HCT116 (cell line): ENCODE data around the gene CATSPER4. TPM values are rescaled to one million over a fixed set of nuclear protein-coding genes. Genes with fewer than 3 reads are reported as not detected.
A peak's percentile ranks its signal among the peaks of the same experiment; 100 is the strongest.

Source experiments
- ATAC-seq: fragments of 200-7000 bp; cut with Tn5 transposase; 2 replicates; pipeline ENCODE4 v1.9.1; 2020; ENCODE audit warnings: mild to moderate bottlenecking, moderate library complexity
- BruUV-seq: library from RNA; stranded (reverse); fragments of 400-500 nt; replicated peaks from 2 replicates; lab custom pipeline; 2021; lab: Mats Ljungman, UMichigan
- CTCF ChIA-PET: fragments of 300-600 bp; sonication (Branson Sonifier 250); formaldehyde crosslinking; loops from one replicate; lab custom pipeline; 2021; ENCODE audit warnings: antibody characterized with exemption; lab: Charles Lee
- POLR2A ChIA-PET: fragments of 300-600, 350-600 bp; sonication (Branson Sonifier 250); formaldehyde crosslinking; loops from one replicate; lab custom pipeline; 2021; ENCODE audit warnings: antibody characterized with exemption; lab: Charles Lee
- RAD21 ChIA-PET, 2 experiments: fragments of 300-600 bp; sonication (Branson Sonifier 250); formaldehyde crosslinking; loops; one replicate each; lab custom pipeline; 2023; ENCODE audit warnings: low total read pairs in 2 of 2; ENCODE audit not compliant: uncharacterized antibody in 2 of 2, unreplicated experiment in 2 of 2, low non-redundant PET in 1 of 2; lab: Charles Lee
- DNase-seq: peaks from one replicate; pipeline ENCODE4 v3.0.0-alpha.2; 2010; ENCODE audit warnings: low read depth, low spot score
- H2AFZ ChIP-seq: fragments of 200-600 bp; shearing (Covaris generic), sonication (generic); 2 replicates; pipeline ENCODE4 v1.6.1; 2017; ENCODE audit warnings: low read depth, mixed run types, mixed read lengths, antibody characterized with exemption, low read length; ENCODE audit not compliant: poor library complexity, severe bottlenecking
- H3K27ac ChIP-seq: 2 replicates; pipeline ENCODE4 v1.5.1; 2012; ENCODE audit warnings: low read depth, low read length
- H3K27me3 ChIP-seq: fragments of 200-600 bp; sonication (generic); 2 replicates; pipeline ENCODE4 v1.6.1; 2016; ENCODE audit warnings: mixed run types, low read length, mixed read lengths; ENCODE audit not compliant: insufficient read depth
- H3K36me3 ChIP-seq, 2 experiments: fragments of 200-500 bp in 1 of 2; fragments of 200-600 bp in 1 of 2; sonication (Bioruptor generic) in 1 of 2; sonication (generic) in 1 of 2; 2 replicates each; pipeline versions ENCODE4 v1.5.1 to v1.6.1; 2014 to 2016; ENCODE audit warnings: low read length in 2 of 2, inconsistent platforms in 1 of 2, mixed read lengths in 1 of 2, mixed run types in 1 of 2; ENCODE audit not compliant: insufficient read depth in 2 of 2, control insufficient read depth in 1 of 2
- H3K4me1 ChIP-seq, 2 experiments: fragments of 200-600 bp in 1 of 2; sonication (generic) in 1 of 2; 2 replicates each; pipeline versions ENCODE4 v1.5.1 to v1.6.1; 2012 to 2017; ENCODE audit warnings: low read length in 2 of 2, inconsistent platforms in 1 of 2, mild to moderate bottlenecking in 1 of 2, mixed read lengths in 1 of 2, mixed run types in 1 of 2, moderate library complexity in 1 of 2; ENCODE audit not compliant: insufficient read depth in 2 of 2, control insufficient read depth in 1 of 2
- H3K4me2 ChIP-seq: fragments of 200-600 bp; sonication (generic); 2 replicates; pipeline ENCODE4 v1.6.1; 2017; ENCODE audit warnings: mixed run types, low read length, mixed read lengths
- H3K4me3 ChIP-seq, 2 experiments: fragments of 200-600 bp in 1 of 2; sonication (generic) in 1 of 2; replicated peaks in 1 of 2; 2 replicates each; pipeline ENCODE4 v1.5.1; 2011 to 2016; ENCODE audit warnings: low read length in 2 of 2, control low read depth in 1 of 2, low read depth in 1 of 2, mild to moderate bottlenecking in 1 of 2, mixed read lengths in 1 of 2, mixed run types in 1 of 2
- H3K79me2 ChIP-seq: fragments of 200-600 bp; sonication (generic); 2 replicates; pipeline ENCODE4 v1.6.1; 2017; ENCODE audit warnings: mild to moderate bottlenecking, mixed run types, low read length, moderate library complexity, mixed read lengths; ENCODE audit not compliant: insufficient read depth
- H3K9ac ChIP-seq: fragments of 200-600 bp; sonication (generic); 2 replicates; pipeline ENCODE4 v1.6.1; 2016; ENCODE audit warnings: low read length, mixed read lengths
- H3K9me2 ChIP-seq: fragments of 200-600 bp; sonication (generic), shearing (Covaris generic); 2 replicates; pipeline ENCODE4 v1.6.1; 2017; ENCODE audit warnings: mixed run types, mild to moderate bottlenecking, moderate library complexity; ENCODE audit not compliant: insufficient read depth
- H3K9me3 ChIP-seq, 2 experiments: fragments of 200-500 bp in 1 of 2; fragments of 200-600 bp in 1 of 2; sonication (Bioruptor generic) in 1 of 2; sonication (generic) in 1 of 2; 2 replicates each; pipeline ENCODE4 v1.6.1; 2014 to 2017; ENCODE audit warnings: low read length in 2 of 2, mixed read lengths in 2 of 2, inconsistent platforms in 1 of 2, low read depth in 1 of 2, mild to moderate bottlenecking in 1 of 2, mixed run types in 1 of 2, moderate library complexity in 1 of 2; ENCODE audit not compliant: control insufficient read depth in 1 of 2, insufficient read depth in 1 of 2
- H4K20me1 ChIP-seq: fragments of 200-600 bp; sonication (generic), shearing (Covaris generic); 2 replicates; pipeline ENCODE4 v1.6.1; 2017; ENCODE audit warnings: mixed run types, mild to moderate bottlenecking, moderate library complexity; ENCODE audit not compliant: insufficient read depth
- CBX3 ChIP-seq: IDR thresholded peaks from 2 replicates; pipeline ENCODE4 v1.6.1; 2012; ENCODE audit warnings: low read depth
- CEBPB ChIP-seq: IDR thresholded peaks from 2 replicates; pipeline ENCODE4 v1.6.1; 2012; ENCODE audit warnings: low read depth
- EGR1 ChIP-seq: IDR thresholded peaks from 2 replicates; pipeline ENCODE4 v1.6.1; 2012; ENCODE audit warnings: low read depth
- ELF1 ChIP-seq: IDR thresholded peaks from 2 replicates; pipeline ENCODE4 v1.6.1; 2012; ENCODE audit warnings: low read depth, borderline replicate concordance
- EZH2 ChIP-seq: fragments of 200-600 bp; sonication (generic); IDR thresholded peaks from 2 replicates; pipeline ENCODE4 v1.6.1; 2017; ENCODE audit warnings: antibody characterized with exemption, mixed run types
- FOSL1 ChIP-seq: IDR thresholded peaks from 2 replicates; pipeline ENCODE4 v1.6.1; 2012; ENCODE audit warnings: low read depth
- JUND ChIP-seq: IDR thresholded peaks from 2 replicates; pipeline ENCODE4 v1.6.1; 2012
- POLR2AphosphoS5 ChIP-seq: IDR thresholded peaks from 2 replicates; pipeline ENCODE4 v1.6.1; 2011; ENCODE audit warnings: mild to moderate bottlenecking, low read depth, low read length, moderate library complexity
- RAD21 ChIP-seq: IDR thresholded peaks from 2 replicates; pipeline ENCODE4 v1.6.1; 2012; ENCODE audit warnings: low read depth, mild to moderate bottlenecking
- SIN3A ChIP-seq: IDR thresholded peaks from 2 replicates; pipeline ENCODE4 v1.6.1; 2012; ENCODE audit warnings: low read depth
- SP1 ChIP-seq: IDR thresholded peaks from 2 replicates; pipeline ENCODE4 v1.6.1; 2012; ENCODE audit warnings: low read depth
- SRF ChIP-seq: IDR thresholded peaks from 2 replicates; pipeline ENCODE4 v1.6.1; 2012; ENCODE audit warnings: low read depth
- TCF7L2 ChIP-seq: IDR thresholded peaks from 2 replicates; pipeline ENCODE4 v1.7.0; 2011; ENCODE audit warnings: borderline replicate concordance, inconsistent platforms; ENCODE audit not compliant: insufficient read depth, insufficient read length; ENCODE audit errors: extremely low read depth
- ZBTB33 ChIP-seq: IDR thresholded peaks from 2 replicates; pipeline ENCODE4 v1.6.1; 2011; ENCODE audit warnings: mild to moderate bottlenecking, low read length, moderate library complexity; ENCODE audit not compliant: insufficient replicate concordance; ENCODE audit errors: extremely low read depth
- ZNF274 ChIP-seq: fragments of 200-500 bp; sonication (Bioruptor generic); IDR thresholded peaks from 2 replicates; pipeline ENCODE4 v1.6.1; 2014; ENCODE audit warnings: mild to moderate bottlenecking, low read depth, low read length, inconsistent platforms
- intact Hi-C: fragments of 100-400 bp; cut with micrococcal nuclease; formaldehyde crosslinking; loops from 2 replicates; pipeline ENCODE4 v1.10.0; 2022
- total RNA-seq: library from RNA; stranded (reverse); gene quantifications from one replicate; pipeline ENCODE4 v1.2.1, GENCODE V29; 2021; ENCODE audit not compliant: unreplicated experiment
- TF ChIP-seq, protein P1 (sequence below), 3 experiments: fragments of 200-600 bp in 1 of 3; sonication (generic) in 1 of 3; IDR thresholded peaks in 2 of 3; conservative IDR thresholded peaks in 1 of 3; 2 replicates each; pipeline ENCODE4 v1.5.1; 2012 to 2017; ENCODE audit warnings: low read depth in 2 of 3, low read length in 2 of 3, antibody characterized with exemption in 1 of 3, borderline replicate concordance in 1 of 3, control low read depth in 1 of 3, mild to moderate bottlenecking in 1 of 3, mixed read lengths in 1 of 3, mixed run types in 1 of 3, moderate library complexity in 1 of 3; ENCODE audit not compliant: insufficient read depth in 1 of 3
- TF ChIP-seq, protein P2 (sequence below): IDR thresholded peaks from 2 replicates; pipeline ENCODE4 v1.6.1; 2012
- TF ChIP-seq, protein P3 (sequence below): IDR thresholded peaks from 2 replicates; pipeline ENCODE4 v1.6.1; 2012
- TF ChIP-seq, protein P4 (sequence below): IDR thresholded peaks from 2 replicates; pipeline ENCODE4 v1.6.1; 2012; ENCODE audit warnings: low read depth

Gene CATSPER4
- total RNA-seq, 1 experiment from 2014 or later: not detected

DNA sequence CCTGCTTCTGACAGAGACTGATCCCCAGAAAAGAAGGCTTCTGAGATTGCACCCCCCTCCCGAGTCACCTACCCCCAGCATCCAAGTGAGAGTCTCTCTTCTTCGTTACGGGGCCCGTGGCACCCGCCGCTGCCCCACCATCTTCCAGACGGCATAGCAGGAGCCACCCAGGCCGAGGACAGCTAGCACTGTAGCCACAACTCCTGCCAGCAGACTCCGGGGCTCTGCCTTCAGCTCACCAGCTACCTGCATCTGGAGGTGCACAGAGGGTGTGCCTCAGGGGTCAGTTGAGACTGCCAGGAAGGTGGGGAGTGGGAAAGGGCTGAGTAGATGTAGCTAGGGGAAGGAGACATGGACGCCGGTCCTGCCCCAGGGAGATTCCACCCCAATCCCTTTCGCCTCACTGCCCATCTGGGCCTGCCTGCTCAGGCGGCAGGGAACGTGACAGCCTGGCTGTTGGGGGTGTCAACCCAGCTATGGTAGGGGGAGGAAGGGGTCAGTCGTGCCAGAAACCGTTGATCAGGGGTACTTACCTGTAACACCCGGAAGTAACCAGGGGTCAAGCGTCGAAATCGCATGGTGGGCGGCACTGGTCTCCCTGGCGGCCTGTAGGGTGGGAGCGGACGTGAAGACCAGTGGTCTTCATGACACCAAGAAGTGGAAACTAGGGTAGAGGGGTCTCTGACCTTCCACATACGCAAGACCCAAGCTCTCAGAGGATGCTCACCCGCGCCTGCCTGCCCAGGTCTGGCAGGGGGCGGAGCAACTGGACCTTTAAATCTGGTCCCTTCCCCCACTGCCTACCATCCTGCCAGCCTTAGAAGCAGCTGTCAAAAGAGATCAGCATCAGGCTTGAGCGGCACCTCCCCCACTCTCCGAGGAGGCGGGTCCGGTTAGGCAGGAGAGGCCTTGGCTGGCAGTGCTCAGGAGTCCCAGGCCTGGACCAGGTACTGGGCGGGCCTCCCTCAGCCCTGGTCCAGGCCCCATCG, 19.0 kb upstream of the CATSPER4 start, which contains the start of gene ZNF593OS:
Gene ZNF593OS (minus strand): TSS at position 749 of the 989 bp plus-strand sequence. CDS start 171 bp downstream, at position 578.
- intact Hi-C loops: no loop called here
- Histone ChIP-seq H3K9me3 (no peaks in the 10 kb centered on the region), H3K4me1 (peaks cover 4 to 22% of the 10 kb centered on the region in 2 experiments; a peak in 3 of 4 replicates), H3K9ac (peak within 1 kb of the TSS; percentile 93), H3K27me3 (no peaks in the 10 kb centered on the region), H4K20me1 (no peaks in the 10 kb centered on the region), H3K4me3 (peak within 1 kb of the TSS; percentile 89 to 96), H2AFZ (no peak within 1 kb of the TSS), H3K4me2 (peak within 1 kb of the TSS; percentile 98), H3K27ac (peak within 1 kb of the TSS; percentile 74), H3K36me3 (no peaks in the 10 kb centered on the region; a peak in 1 of 4 replicates), H3K79me2 (peaks cover 20% of the 10 kb centered on the region), H3K9me2 (no peaks in the 10 kb centered on the region)
- no peak for DNase-seq
- ChIA-PET CTCF (no interaction called here), RAD21 (no interaction called here), POLR2A (no interaction called here)
- no TSS peak for BruUV-seq
- TF ChIP-seq JUND (no peak), SP1 (no peak), ZNF274 (no peak), RAD21 (no peak), ZBTB33 (no peak), ELF1 (no peak), SIN3A (no peak), EZH2 (no peak), SRF (no peak), CEBPB (no peak), TCF7L2 (no peak), CBX3 (no peak), POLR2AphosphoS5 (no peak; the same call in 1 of the 2 replicates), FOSL1 (no peak), EGR1 (no peak)
- TF ChIP-seq, protein P1, sequence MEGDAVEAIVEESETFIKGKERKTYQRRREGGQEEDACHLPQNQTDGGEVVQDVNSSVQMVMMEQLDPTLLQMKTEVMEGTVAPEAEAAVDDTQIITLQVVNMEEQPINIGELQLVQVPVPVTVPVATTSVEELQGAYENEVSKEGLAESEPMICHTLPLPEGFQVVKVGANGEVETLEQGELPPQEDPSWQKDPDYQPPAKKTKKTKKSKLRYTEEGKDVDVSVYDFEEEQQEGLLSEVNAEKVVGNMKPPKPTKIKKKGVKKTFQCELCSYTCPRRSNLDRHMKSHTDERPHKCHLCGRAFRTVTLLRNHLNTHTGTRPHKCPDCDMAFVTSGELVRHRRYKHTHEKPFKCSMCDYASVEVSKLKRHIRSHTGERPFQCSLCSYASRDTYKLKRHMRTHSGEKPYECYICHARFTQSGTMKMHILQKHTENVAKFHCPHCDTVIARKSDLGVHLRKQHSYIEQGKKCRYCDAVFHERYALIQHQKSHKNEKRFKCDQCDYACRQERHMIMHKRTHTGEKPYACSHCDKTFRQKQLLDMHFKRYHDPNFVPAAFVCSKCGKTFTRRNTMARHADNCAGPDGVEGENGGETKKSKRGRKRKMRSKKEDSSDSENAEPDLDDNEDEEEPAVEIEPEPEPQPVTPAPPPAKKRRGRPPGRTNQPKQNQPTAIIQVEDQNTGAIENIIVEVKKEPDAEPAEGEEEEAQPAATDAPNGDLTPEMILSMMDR (IDR thresholded peaks at IDR 0.05 in 2 of 3, conservative IDR thresholded peaks at IDR 0.05 in 1 of 3; ENCODE audit: borderline replicate concordance in 1 of 3, insufficient read depth in 1 of 3, low read depth in 2 of 3, low read length in 2 of 3): no peak
- TF ChIP-seq, protein P2, sequence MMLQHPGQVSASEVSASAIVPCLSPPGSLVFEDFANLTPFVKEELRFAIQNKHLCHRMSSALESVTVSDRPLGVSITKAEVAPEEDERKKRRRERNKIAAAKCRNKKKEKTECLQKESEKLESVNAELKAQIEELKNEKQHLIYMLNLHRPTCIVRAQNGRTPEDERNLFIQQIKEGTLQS: no peak
- TF ChIP-seq, protein P3, sequence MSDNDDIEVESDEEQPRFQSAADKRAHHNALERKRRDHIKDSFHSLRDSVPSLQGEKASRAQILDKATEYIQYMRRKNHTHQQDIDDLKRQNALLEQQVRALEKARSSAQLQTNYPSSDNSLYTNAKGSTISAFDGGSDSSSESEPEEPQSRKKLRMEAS: no peak
- TF ChIP-seq, protein P4, sequence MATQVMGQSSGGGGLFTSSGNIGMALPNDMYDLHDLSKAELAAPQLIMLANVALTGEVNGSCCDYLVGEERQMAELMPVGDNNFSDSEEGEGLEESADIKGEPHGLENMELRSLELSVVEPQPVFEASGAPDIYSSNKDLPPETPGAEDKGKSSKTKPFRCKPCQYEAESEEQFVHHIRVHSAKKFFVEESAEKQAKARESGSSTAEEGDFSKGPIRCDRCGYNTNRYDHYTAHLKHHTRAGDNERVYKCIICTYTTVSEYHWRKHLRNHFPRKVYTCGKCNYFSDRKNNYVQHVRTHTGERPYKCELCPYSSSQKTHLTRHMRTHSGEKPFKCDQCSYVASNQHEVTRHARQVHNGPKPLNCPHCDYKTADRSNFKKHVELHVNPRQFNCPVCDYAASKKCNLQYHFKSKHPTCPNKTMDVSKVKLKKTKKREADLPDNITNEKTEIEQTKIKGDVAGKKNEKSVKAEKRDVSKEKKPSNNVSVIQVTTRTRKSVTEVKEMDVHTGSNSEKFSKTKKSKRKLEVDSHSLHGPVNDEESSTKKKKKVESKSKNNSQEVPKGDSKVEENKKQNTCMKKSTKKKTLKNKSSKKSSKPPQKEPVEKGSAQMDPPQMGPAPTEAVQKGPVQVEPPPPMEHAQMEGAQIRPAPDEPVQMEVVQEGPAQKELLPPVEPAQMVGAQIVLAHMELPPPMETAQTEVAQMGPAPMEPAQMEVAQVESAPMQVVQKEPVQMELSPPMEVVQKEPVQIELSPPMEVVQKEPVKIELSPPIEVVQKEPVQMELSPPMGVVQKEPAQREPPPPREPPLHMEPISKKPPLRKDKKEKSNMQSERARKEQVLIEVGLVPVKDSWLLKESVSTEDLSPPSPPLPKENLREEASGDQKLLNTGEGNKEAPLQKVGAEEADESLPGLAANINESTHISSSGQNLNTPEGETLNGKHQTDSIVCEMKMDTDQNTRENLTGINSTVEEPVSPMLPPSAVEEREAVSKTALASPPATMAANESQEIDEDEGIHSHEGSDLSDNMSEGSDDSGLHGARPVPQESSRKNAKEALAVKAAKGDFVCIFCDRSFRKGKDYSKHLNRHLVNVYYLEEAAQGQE: no peak
- no peak for ATAC-seq
